RCC 7860 (cell line): ENCODE results near the gene CGNL1.

ENCODE experiments used
- DNase-seq: peaks from one replicate; pipeline ENCODE4 v3.0.0-alpha.2; 2015; ENCODE audit warnings: low spot score
- FAIRE-seq: peaks from 2 replicates; lab custom pipeline; 2012; peaks lifted over from hg19 to GRCh38; lab: Jason Lieb, UNC

CGNL1 gene

DNA sequence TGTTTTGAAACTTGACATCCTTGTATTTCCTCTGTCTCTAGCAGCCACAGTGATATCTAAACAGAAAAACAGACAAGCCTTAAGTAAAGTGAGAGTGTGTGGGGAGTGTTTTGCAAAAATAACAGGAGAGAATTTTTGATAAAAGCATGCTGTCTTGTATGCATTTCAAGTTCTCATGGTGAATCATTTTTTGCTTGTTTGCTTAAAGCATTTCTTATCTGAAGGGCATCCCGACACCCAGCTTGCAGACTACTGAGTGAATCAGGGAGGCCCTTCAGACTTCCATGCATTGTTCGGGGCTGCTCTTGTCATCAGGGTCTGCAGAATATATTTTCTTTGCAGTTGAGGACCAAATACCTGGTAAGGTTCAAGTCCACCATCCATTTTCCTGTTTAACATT, 8.5 kb downstream of the CGNL1 start:
- FAIRE-seq (no peak), DNase-seq (no peak)

DNA sequence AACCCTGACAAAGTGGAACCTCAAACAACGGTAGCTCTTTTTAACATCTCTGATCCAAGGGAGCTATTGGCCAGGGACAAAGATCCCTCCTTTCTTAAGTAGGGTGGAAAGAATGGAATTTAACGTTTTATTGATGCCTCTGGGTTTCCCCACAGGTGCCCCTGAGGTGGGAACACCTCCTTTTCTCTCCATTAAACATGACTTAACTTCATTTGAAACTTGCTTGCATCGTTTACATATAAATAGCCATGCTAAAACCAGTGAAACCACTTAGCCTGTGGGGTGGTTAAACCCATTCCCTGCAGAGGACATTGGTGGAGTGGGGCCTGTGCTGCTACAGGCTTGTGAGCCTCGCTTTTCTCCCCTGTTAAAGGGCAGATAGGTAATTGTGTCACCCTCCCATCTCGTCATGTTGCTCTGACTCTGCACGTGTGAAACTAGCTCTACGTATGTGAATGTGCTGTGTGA, 9.7 kb downstream of the CGNL1 start:
- FAIRE-seq = no peak
- DNase-seq = no peak

- no peak for DNase-seq
- FAIRE-seq = no peak
Observed at GRCh38 chr15:57386976-57387375, 10.7 kb downstream of the CGNL1 start.

- no peak for FAIRE-seq
- no peak for DNase-seq
Observed at GRCh38 chr15:57387564-57388076, 11.3 kb downstream of the CGNL1 start.

DNA sequence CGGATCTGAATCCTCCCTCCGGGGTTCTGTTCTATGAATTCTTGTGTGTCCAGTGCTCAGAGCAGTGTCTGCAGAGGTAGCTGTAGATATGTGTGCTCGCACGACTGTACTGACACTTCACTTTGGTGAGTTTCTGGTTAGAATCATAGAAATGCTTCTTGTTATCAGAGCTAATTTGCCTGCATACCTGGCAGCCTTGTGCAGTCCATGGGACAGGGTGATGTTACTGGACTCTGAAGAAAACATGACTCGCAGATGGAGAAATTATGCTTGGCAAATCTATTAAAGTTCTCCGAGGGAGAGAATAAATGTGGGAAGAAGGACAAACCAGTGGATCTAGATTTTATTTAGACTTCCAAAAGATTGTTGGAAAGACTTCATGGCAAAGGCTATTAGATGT, 12.2 kb downstream of the CGNL1 start:
- DNase-seq = no peak
- no peak for FAIRE-seq

- FAIRE-seq = no peak
- DNase-seq = no peak
Observed at GRCh38 chr15:57389991-57390390, 13.7 kb downstream of the CGNL1 start.

DNA sequence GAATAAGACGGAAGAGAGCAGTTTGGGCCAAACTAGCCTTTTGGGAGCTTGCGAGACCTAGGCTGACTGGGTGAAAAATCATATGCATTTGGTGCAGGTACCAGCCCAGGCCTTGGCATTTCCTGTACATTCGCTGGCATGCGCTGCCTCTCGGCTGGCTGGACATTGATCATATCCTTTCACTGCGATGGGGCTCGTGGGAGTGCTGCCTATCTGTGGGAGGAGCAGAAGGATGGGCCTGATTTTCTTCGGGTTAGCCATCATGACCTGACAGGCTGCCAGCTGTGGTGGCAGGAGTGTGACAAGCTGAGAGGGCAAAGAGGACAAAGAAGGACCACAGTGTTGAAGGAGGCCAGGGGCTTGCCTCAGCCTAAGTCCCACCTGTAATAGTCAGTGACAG, 14.3 kb downstream of the CGNL1 start:
- FAIRE-seq = no peak

GRCh38 chr15:57391537-57391936, 15.2 kb downstream of the CGNL1 start:
- DNase-seq (no peak), FAIRE-seq (no peak)

More for the DNA sequence above, 14.3 kb downstream of the CGNL1 start:
- no peak for DNase-seq

GRCh38 chr15:57393061-57393460, 16.8 kb downstream of the CGNL1 start:
- DNase-seq = no peak
- FAIRE-seq = no peak

DNA sequence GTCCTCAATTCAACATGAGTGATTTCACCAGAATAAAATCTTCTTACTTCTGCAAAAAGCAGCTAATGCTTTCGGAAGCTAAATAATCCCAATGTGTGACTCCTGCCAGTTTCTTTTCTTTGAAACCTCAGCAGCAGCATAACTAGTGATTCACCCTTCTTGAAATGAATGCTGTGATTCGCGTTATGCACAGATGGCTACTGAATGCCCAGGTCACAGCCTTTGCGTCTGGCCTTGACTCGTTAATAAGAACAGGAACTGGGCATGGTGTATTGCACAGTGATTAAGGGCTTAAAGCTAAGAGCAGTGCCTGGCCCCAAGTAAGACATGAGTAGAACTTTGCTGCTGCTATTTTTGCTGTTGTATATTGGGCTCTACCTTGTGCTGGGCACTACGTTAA, 19.0 kb downstream of the CGNL1 start:
- DNase-seq = peak; percentile 96
- FAIRE-seq = peak; percentile 99

DNA sequence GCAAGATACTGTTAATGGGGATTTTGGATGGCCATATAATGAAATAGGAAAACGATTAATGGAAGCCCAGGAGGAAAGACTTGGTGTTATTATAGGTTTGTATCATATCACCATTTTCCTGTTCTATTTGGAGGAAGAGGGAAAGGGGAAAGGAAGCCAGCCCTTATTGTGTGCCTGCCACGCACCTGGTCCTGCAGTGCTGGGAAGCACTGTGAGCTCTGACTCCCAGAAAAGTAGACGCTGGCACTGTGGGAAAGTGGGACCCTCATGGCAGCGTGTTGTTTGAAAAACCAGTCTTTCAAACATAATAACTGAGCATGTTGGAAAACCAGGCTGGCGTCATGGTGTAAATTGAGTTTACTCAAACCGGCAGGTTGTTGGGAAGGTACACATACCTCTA, 22.0 kb downstream of the CGNL1 start:
- FAIRE-seq = no peak
- no peak for DNase-seq

GRCh38 chr15:57401546-57401945, 25.2 kb downstream of the CGNL1 start:
- FAIRE-seq (no peak), DNase-seq (no peak)

DNA sequence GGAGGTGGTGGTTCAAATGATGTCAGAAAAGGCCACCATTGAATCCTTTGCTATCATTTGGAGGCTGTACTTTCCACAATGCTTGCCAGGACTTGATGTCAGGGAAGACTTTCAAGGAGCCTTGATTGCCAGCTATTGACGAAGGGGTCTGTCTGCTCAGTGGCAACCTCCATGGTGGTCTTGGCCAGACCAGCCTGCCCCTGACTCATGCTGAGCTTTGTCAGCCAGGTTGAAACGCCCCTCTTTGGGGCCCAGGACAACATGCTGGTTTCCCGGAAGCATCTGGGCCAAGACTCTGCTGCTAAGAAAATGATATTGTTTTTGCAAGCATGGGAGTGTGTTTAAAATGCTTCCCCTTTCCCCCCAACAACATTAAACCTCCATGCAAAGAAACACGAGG, 26.7 kb downstream of the CGNL1 start:
- no peak for FAIRE-seq
- DNase-seq = no peak

GRCh38 chr15:57403566-57404325, 27.4 kb downstream of the CGNL1 start:
- no peak for DNase-seq
- no peak for FAIRE-seq

DNA sequence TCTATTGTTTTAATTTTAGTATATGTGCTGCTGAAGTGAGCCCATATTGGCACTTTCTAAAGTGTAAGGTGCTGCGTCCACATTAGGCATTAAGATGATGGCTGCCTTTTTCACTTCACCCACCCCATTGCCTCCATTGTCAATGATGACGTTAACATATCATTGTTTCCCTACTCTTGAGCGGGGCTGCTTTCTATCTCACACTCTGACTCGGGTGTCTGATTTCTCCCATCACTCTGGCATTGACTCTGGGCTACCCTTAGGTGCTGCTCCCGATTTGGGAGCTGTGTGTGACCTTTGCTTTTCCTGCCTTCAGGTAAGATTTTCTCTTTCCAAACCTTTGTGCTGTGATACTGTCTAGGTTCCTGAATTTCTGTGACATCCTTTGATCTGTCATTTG, 28.8 kb downstream of the CGNL1 start:
- DNase-seq (no peak), FAIRE-seq (no peak)

DNA sequence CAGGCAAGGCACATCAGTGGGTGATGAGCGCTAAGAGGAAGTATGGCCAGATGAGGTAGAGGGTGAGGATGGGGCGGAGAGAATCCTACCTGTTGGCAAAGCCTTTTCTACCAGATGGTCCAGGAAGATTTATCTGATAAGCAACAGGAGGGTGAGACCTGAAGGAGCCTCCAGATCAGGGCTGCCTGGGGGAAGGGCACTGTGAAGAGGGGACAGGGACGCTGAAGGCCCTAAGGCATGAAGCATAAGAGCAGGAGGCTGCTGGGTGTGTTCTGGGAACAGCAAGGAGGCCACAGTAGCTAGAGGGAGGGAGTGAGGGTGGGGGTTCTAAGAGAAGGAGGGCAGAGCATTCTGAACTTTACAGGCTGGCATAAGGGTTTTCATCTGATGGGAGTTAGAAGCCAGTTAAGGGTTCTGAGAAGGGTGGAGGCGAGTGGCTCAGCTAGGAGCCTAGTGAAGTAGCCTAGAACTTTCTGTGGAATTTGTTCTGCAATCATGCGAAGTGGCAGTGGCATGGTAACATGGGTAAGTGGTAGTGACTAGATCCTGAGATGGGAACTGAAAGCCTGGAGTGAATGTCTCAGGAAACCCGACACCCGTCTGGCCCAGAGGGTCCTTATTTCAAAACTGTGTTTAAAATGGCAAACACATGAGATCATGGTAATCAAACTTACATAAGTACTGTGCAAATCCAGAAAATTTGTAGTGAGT, 29.9 kb downstream of the CGNL1 start:
- FAIRE-seq (no peak), DNase-seq (no peak)

GRCh38 chr15:57410373-57410772, 34.1 kb downstream of the CGNL1 start:
- no peak for DNase-seq
- FAIRE-seq = no peak

- DNase-seq (no peak), FAIRE-seq (no peak)
Observed at GRCh38 chr15:57411945-57412768, 35.9 kb downstream of the CGNL1 start.

GRCh38 chr15:57415602-57416001, 39.3 kb downstream of the CGNL1 start:
- no peak for FAIRE-seq

GRCh38 chr15:57418635-57419034, 42.3 kb downstream of the CGNL1 start:
- peak; percentile 81 for DNase-seq
- FAIRE-seq = peak; percentile 74

More at GRCh38 chr15:57415602-57416001, 39.3 kb downstream of the CGNL1 start:
- no peak for DNase-seq

DNA sequence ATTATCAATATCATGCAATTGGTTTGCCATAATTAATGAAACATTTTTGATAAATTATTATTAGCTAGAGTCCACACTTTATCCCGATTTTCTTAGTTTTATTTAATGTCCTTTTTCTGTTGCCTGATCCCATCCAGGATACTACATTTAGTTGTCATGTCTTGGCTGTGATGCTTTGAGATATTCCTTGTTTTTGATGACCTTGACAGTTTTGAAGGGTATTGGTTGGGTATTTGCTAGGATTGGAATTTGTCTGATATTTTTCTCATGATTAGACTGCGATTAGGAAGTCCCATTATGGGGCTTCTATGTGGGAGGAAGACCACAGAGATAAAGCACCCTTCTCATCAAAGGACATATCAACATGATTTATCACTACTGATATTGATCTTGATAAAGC, 43.0 kb downstream of the CGNL1 start:
- DNase-seq (no peak), FAIRE-seq (no peak)
